WTC11 (cell line): ENCODE results near the gene PHF14. TPM values are rescaled to one million over a fixed set of nuclear protein-coding genes. Genes with fewer than 3 reads are reported as not detected.

Source experiments
- ATAC-seq: fragments of 200-7000 bp; cut with Tn5 transposase; 2 replicates; pipeline ENCODE4 v1.10.0; 2021; ENCODE audit warnings: mild to moderate bottlenecking, moderate library complexity
- CTCF ChIA-PET: fragments of 300-600 bp; sonication (Branson Sonifier 250); formaldehyde crosslinking; loops from one replicate; lab custom pipeline; 2021; ENCODE audit warnings: antibody characterized with exemption; lab: Charles Lee
- POLR2A ChIA-PET: fragments of 350-600 bp; sonication (Branson Sonifier 250); formaldehyde crosslinking; loops from one replicate; lab custom pipeline; 2021; ENCODE audit warnings: antibody characterized with exemption; lab: Charles Lee
- DNase-seq: peaks from one replicate; pipeline ENCODE4 v3.0.0; 2021; ENCODE audit warnings: low spot score
- H3K27ac Mint-ChIP-seq: 2 replicates; pipeline ENCODE4 v1.8.0; 2021; ENCODE audit warnings: mixed read lengths
- H3K27me3 Mint-ChIP-seq: 2 replicates; pipeline ENCODE4 v1.8.0; 2021; ENCODE audit warnings: low read depth, mild to moderate bottlenecking, moderate library complexity, mixed read lengths
- H3K36me3 Mint-ChIP-seq: 2 replicates; pipeline ENCODE4 v1.8.0; 2021; ENCODE audit warnings: mixed read lengths
- H3K4me1 Mint-ChIP-seq: 2 replicates; pipeline ENCODE4 v1.8.0; 2022; ENCODE audit warnings: mixed read lengths
- H3K4me3 Mint-ChIP-seq: 2 replicates; pipeline ENCODE4 v1.8.0; 2021; ENCODE audit warnings: mild to moderate bottlenecking, moderate library complexity, mixed read lengths
- H3K9me3 Mint-ChIP-seq: 2 replicates; pipeline ENCODE4 v1.8.0; 2021; ENCODE audit warnings: mixed read lengths
- ATF1 ChIP-seq: sonication (generic); formaldehyde crosslinking; IDR thresholded peaks from 2 replicates; pipeline ENCODE4 v1.8.1; 2023; ENCODE audit warnings: mild to moderate bottlenecking, moderate library complexity, missing genetic modification reagents
- CBFB ChIP-seq: sonication (generic); formaldehyde crosslinking; IDR thresholded peaks from 2 replicates; pipeline ENCODE4 v1.8.1; 2022; ENCODE audit warnings: mild to moderate bottlenecking, low read depth, missing genetic modification reagents
- CREB1 ChIP-seq: sonication (generic); formaldehyde crosslinking; IDR thresholded peaks from 2 replicates; pipeline ENCODE4 v1.8.0; 2023; ENCODE audit warnings: mild to moderate bottlenecking, missing genetic modification reagents
- ELF4 ChIP-seq: sonication (generic); formaldehyde crosslinking; IDR thresholded peaks from 2 replicates; pipeline ENCODE4 v1.8.1; 2022; ENCODE audit warnings: low read depth, mild to moderate bottlenecking, moderate library complexity, missing genetic modification reagents
- FOXK1 ChIP-seq: sonication (generic); formaldehyde crosslinking; IDR thresholded peaks from 2 replicates; pipeline ENCODE4 v1.8.0; 2022; ENCODE audit warnings: mild to moderate bottlenecking, moderate library complexity, missing genetic modification reagents
- FOXP1 ChIP-seq: sonication (generic); formaldehyde crosslinking; IDR thresholded peaks from 2 replicates; pipeline ENCODE4 v1.8.0; 2022; ENCODE audit warnings: missing genetic modification reagents, mild to moderate bottlenecking, moderate library complexity, borderline replicate concordance
- GRHL2 ChIP-seq: fragments of 250-450 bp; sonication (Bioruptor Pico); IDR thresholded peaks from 2 replicates; pipeline ENCODE4 v1.8.0; 2022; ENCODE audit warnings: mild to moderate bottlenecking, moderate library complexity; ENCODE audit not compliant: insufficient replicate concordance, severe bottlenecking
- HMGA2 ChIP-seq: fragments of 250-450 bp; sonication (Bioruptor Pico); IDR thresholded peaks from 2 replicates; pipeline ENCODE4 v1.4.0; 2021; ENCODE audit warnings: mild to moderate bottlenecking, moderate library complexity
- JUN ChIP-seq: sonication (generic); formaldehyde crosslinking; IDR thresholded peaks from 2 replicates; pipeline ENCODE4 v1.8.0; 2023; ENCODE audit warnings: mild to moderate bottlenecking, missing genetic modification reagents
- KAT7 ChIP-seq: sonication (generic); formaldehyde crosslinking; IDR thresholded peaks from 2 replicates; pipeline ENCODE4 v1.8.1; 2023; ENCODE audit warnings: missing genetic modification reagents, mild to moderate bottlenecking, borderline replicate concordance
- NR1H2 ChIP-seq: sonication (generic); formaldehyde crosslinking; IDR thresholded peaks from 2 replicates; pipeline ENCODE4 v1.9.0; 2021; ENCODE audit warnings: mild to moderate bottlenecking, moderate library complexity, missing genetic modification reagents
- NR3C1 ChIP-seq: sonication (generic); formaldehyde crosslinking; conservative IDR thresholded peaks from 2 replicates; pipeline ENCODE4 v1.8.1; 2023; ENCODE audit warnings: low read depth, mild to moderate bottlenecking, missing genetic modification reagents
- PRDM15 ChIP-seq: sonication (generic); formaldehyde crosslinking; IDR thresholded peaks from 2 replicates; pipeline ENCODE4 v1.8.0; 2022; ENCODE audit warnings: missing genetic modification reagents
- SOX15 ChIP-seq: fragments of 250-450 bp; sonication (Bioruptor Pico); IDR thresholded peaks from 2 replicates; pipeline ENCODE4 v1.9.0; 2021; ENCODE audit warnings: mild to moderate bottlenecking
- TP53 ChIP-seq: sonication (generic); formaldehyde crosslinking; IDR thresholded peaks from 2 replicates; pipeline ENCODE4 v1.8.1; 2023; ENCODE audit warnings: mild to moderate bottlenecking, missing genetic modification reagents
- ZNF121 ChIP-seq: sonication (generic); formaldehyde crosslinking; IDR thresholded peaks from 2 replicates; pipeline ENCODE4 v1.8.0; 2023; ENCODE audit warnings: missing genetic modification reagents
- ZNF219 ChIP-seq: sonication (generic); formaldehyde crosslinking; IDR thresholded peaks from 2 replicates; pipeline ENCODE4 v1.8.0; 2023; ENCODE audit warnings: missing genetic modification reagents, mild to moderate bottlenecking, borderline replicate concordance
- ZNF416 ChIP-seq: fragments of 250-450 bp; sonication (Bioruptor Pico); IDR thresholded peaks from 2 replicates; pipeline ENCODE4 v1.9.0; 2021; ENCODE audit warnings: mild to moderate bottlenecking, inconsistent platforms
- ZNF512 ChIP-seq: sonication (generic); formaldehyde crosslinking; IDR thresholded peaks from 2 replicates; pipeline ENCODE4 v1.8.1; 2022; ENCODE audit warnings: missing genetic modification reagents, borderline replicate concordance
- ZNF671 ChIP-seq: fragments of 250-450 bp; sonication (Bioruptor Pico); IDR thresholded peaks from 2 replicates; pipeline ENCODE4 v1.8.0; 2021; ENCODE audit warnings: mild to moderate bottlenecking
- total RNA-seq: library from RNA; stranded (reverse); gene quantifications from 3 replicates; pipeline ENCODE4 v1.2.3, GENCODE V29; 2021
- TF ChIP-seq, protein P1 (sequence below): sonication (generic); formaldehyde crosslinking; IDR thresholded peaks from 2 replicates; pipeline ENCODE4 v1.8.0; 2022; ENCODE audit warnings: mild to moderate bottlenecking, missing genetic modification reagents
- TF ChIP-seq, protein P2 (sequence below): sonication (generic); formaldehyde crosslinking; conservative IDR thresholded peaks from 2 replicates; pipeline ENCODE4 v1.8.1; 2023; ENCODE audit warnings: mild to moderate bottlenecking, low read depth, missing genetic modification reagents, moderate library complexity
- TF ChIP-seq, protein P3 (sequence below): fragments of 250-450 bp; sonication (Bioruptor Pico); IDR thresholded peaks from 2 replicates; pipeline ENCODE4 v1.9.0; 2021; ENCODE audit warnings: mild to moderate bottlenecking, borderline replicate concordance

PHF14 gene
- total RNA-seq, 1 experiment from 2014 or later, result 47.7 TPM

GRCh38 chr7:11077816-11078215, 104.1 kb downstream of the PHF14 start:
- DNase-seq (no peak), ATAC-seq (no peak)
- no peak for TF ChIP-seq PRDM15 (CRISPR knock-in tag)
- TF ChIP-seq ZNF416 (CRISPR knock-in tag), result no peak
- TF ChIP-seq JUN, result no peak
- no peak for TF ChIP-seq KAT7 (CRISPR knock-in tag)
- TF ChIP-seq ZNF671 (CRISPR knock-in tag), result no peak
- TF ChIP-seq FOXK1 (CRISPR knock-in tag), result no peak
- TF ChIP-seq TP53 (CRISPR knock-in tag), result no peak
- TF ChIP-seq NR3C1, result no peak
- TF ChIP-seq CREB1 (CRISPR knock-in tag), result no peak
- H3K9me3 Mint-ChIP-seq, result peaks cover 14% of the 10 kb centered on the region
- peaks cover 21% of the 10 kb centered on the region for H3K4me1 Mint-ChIP-seq
- ChIA-PET POLR2A (no interaction called here), CTCF (no interaction called here)
- H3K36me3 Mint-ChIP-seq, result peaks cover 30% of the 10 kb centered on the region
- no peak overlapping the region for H3K4me3 Mint-ChIP-seq
- no peaks in the 10 kb centered on the region for H3K27me3 Mint-ChIP-seq
- no peak overlapping the region for H3K27ac Mint-ChIP-seq

GRCh38 chr7:11078247-11078834, 104.7 kb downstream of the PHF14 start:
- CTCF ChIA-PET, result no interaction called here
- Mint-ChIP-seq H3K4me3 (no peak overlapping the region), H3K27me3 (no peaks in the 10 kb centered on the region), H3K4me1 (peaks cover 22% of the 10 kb centered on the region), H3K36me3 (peaks cover 31% of the 10 kb centered on the region), H3K9me3 (peaks cover 18% of the 10 kb centered on the region), H3K27ac (no peak overlapping the region)
- ATAC-seq, result no peak
- POLR2A ChIA-PET, result no interaction called here
- no peak for DNase-seq
- TF ChIP-seq ELF4 (CRISPR knock-in tag) (no peak), ZNF219 (CRISPR knock-in tag) (no peak), ZNF671 (CRISPR knock-in tag) (no peak), CBFB (no peak), ATF1 (CRISPR knock-in tag) (no peak), FOXP1 (CRISPR knock-in tag) (no peak), NR1H2 (CRISPR knock-in tag) (no peak), HMGA2 (CRISPR knock-in tag) (no peak), GRHL2 (no peak), ZNF121 (CRISPR knock-in tag) (no peak), ZNF512 (CRISPR knock-in tag) (no peak), SOX15 (CRISPR knock-in tag) (no peak)
- TF ChIP-seq, protein P1, sequence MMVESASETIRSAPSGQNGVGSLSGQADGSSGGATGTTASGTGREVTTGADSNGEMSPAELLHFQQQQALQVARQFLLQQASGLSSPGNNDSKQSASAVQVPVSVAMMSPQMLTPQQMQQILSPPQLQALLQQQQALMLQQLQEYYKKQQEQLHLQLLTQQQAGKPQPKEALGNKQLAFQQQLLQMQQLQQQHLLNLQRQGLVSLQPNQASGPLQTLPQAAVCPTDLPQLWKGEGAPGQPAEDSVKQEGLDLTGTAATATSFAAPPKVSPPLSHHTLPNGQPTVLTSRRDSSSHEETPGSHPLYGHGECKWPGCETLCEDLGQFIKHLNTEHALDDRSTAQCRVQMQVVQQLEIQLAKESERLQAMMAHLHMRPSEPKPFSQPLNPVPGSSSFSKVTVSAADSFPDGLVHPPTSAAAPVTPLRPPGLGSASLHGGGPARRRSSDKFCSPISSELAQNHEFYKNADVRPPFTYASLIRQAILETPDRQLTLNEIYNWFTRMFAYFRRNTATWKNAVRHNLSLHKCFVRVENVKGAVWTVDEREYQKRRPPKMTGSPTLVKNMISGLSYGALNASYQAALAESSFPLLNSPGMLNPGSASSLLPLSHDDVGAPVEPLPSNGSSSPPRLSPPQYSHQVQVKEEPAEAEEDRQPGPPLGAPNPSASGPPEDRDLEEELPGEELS (CRISPR knock-in tag), result no peak
- TF ChIP-seq, protein P2, sequence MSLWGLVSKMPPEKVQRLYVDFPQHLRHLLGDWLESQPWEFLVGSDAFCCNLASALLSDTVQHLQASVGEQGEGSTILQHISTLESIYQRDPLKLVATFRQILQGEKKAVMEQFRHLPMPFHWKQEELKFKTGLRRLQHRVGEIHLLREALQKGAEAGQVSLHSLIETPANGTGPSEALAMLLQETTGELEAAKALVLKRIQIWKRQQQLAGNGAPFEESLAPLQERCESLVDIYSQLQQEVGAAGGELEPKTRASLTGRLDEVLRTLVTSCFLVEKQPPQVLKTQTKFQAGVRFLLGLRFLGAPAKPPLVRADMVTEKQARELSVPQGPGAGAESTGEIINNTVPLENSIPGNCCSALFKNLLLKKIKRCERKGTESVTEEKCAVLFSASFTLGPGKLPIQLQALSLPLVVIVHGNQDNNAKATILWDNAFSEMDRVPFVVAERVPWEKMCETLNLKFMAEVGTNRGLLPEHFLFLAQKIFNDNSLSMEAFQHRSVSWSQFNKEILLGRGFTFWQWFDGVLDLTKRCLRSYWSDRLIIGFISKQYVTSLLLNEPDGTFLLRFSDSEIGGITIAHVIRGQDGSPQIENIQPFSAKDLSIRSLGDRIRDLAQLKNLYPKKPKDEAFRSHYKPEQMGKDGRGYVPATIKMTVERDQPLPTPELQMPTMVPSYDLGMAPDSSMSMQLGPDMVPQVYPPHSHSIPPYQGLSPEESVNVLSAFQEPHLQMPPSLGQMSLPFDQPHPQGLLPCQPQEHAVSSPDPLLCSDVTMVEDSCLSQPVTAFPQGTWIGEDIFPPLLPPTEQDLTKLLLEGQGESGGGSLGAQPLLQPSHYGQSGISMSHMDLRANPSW (CRISPR knock-in tag), result no peak
- TF ChIP-seq, protein P3, sequence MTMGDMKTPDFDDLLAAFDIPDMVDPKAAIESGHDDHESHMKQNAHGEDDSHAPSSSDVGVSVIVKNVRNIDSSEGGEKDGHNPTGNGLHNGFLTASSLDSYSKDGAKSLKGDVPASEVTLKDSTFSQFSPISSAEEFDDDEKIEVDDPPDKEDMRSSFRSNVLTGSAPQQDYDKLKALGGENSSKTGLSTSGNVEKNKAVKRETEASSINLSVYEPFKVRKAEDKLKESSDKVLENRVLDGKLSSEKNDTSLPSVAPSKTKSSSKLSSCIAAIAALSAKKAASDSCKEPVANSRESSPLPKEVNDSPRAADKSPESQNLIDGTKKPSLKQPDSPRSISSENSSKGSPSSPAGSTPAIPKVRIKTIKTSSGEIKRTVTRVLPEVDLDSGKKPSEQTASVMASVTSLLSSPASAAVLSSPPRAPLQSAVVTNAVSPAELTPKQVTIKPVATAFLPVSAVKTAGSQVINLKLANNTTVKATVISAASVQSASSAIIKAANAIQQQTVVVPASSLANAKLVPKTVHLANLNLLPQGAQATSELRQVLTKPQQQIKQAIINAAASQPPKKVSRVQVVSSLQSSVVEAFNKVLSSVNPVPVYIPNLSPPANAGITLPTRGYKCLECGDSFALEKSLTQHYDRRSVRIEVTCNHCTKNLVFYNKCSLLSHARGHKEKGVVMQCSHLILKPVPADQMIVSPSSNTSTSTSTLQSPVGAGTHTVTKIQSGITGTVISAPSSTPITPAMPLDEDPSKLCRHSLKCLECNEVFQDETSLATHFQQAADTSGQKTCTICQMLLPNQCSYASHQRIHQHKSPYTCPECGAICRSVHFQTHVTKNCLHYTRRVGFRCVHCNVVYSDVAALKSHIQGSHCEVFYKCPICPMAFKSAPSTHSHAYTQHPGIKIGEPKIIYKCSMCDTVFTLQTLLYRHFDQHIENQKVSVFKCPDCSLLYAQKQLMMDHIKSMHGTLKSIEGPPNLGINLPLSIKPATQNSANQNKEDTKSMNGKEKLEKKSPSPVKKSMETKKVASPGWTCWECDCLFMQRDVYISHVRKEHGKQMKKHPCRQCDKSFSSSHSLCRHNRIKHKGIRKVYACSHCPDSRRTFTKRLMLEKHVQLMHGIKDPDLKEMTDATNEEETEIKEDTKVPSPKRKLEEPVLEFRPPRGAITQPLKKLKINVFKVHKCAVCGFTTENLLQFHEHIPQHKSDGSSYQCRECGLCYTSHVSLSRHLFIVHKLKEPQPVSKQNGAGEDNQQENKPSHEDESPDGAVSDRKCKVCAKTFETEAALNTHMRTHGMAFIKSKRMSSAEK (CRISPR knock-in tag), result no peak
